Stimulated activated CD8-positive, alpha-beta memory T cell treated with anti-CD3 and anti-CD28 coated beads, Interleukin-7, amount 100 ng/mL, for 24 hours (primary cell): Measurements from ENCODE around the gene S1PR3.

Source experiments
- DNase-seq: peaks from one replicate; pipeline ENCODE4 v3.0.0-alpha.2; 2020; ENCODE audit warnings: low read depth

Gene S1PR3

GRCh38 chr9:88969646-88970373, 21.5 kb upstream of the S1PR3 start:
- DNase-seq = no peak

GRCh38 chr9:88971131-88971960, 19.9 kb upstream of the S1PR3 start:
- DNase-seq = no peak

- DNase-seq = no peak
Observed at GRCh38 chr9:88972401-88972800, 18.9 kb upstream of the S1PR3 start.

DNA sequence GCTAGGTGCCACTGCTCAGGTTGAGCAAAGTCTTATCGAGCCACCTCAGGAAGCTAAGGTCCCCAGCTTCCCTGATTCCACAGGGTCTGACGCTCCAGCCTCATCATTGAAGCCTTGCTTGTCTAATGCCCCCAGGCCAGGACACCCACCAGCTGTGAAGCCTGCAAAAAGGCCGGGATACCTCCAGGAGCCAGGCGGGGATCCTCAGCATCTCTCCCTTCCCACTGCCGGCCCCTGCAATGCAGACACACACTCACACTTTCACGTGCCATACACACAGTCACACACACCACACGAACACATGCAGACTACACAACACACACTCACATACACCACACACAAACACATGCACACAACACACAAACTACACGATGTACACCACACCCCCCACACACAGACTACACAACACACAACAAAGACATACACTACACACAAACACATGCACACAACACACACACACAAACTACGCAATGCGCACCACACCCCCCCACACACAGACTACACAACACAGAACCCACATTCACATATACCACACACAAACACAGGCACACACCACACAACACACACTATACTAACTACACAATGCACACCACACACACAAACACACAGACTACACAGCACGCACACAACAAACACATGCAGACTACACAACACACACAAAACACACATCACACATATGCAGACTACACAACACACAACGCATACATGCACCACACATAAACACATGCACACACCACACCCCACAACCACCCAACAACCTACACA, 17.8 kb upstream of the S1PR3 start:
- DNase-seq = no peak

GRCh38 chr9:88974641-88975040, 16.6 kb upstream of the S1PR3 start:
- DNase-seq = no peak

- DNase-seq = no peak
Observed at GRCh38 chr9:88975966-88976889, 15.0 kb upstream of the S1PR3 start.

- DNase-seq = no peak
Observed at GRCh38 chr9:88976890-88977257, 14.4 kb upstream of the S1PR3 start.

DNA sequence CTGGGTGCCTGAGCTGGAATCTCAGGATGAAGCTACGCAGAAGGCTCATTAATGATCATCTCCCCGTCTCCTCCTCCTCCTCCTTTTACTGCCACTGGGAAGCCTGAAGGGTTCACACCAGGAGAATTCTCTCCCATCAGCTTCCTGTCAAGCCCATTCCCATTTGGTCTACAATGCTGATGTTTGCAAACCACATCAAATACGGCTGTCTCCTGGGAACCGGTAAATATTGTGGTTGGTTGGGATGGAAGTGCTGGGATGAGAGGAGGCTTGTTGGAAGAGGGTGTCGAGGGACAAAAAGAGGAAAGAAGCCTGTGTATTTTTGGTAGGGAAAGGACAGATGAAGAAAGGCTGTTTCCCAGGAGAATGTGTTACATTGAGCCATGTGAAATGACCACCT, 13.2 kb upstream of the S1PR3 start:
- no peak for DNase-seq

DNA sequence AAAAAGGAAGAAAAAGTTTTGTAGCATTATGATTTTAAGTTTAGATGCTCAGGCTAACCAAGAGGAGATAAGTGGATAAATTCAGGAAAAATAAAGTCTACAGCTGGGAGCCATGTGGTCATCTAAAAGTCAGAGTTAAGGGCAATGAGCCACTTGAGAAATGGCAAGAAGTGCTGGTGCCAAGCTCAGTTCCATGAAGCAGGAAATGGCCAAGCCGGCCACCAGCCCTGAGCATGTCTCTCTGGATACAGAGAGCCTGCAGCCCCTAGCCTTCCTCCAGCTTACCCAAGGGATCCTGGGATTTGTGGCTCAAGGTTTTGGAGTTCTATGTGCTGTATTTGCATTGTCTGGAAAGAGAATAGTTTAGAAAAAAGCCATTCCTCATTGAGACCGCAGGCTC, 12.2 kb upstream of the S1PR3 start:
- DNase-seq = no peak

GRCh38 chr9:88979791-88980190, 11.5 kb upstream of the S1PR3 start:
- DNase-seq = no peak

DNA sequence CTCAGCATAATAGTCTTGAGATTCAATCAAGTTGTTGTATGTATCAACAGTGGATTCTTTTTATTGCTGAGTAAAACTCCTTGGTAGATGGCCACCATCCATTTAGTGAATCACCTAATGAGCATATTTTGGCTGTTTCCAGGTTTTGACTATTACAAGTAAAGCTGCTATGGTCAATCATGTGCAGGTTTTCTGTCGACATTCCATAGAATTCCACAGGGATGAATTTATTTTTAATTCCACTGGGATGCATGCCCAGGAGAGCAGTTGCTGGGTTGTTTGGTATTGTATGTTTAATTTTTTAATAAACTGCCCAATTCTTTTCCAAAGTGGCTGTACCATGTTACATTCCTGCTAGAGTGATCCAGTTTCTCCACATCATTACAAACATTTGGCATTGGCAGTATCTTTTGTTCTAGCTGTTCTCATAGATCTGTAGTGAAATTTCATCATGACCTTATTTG, 10.5 kb upstream of the S1PR3 start:
- no peak for DNase-seq

GRCh38 chr9:88983865-88984542, 7.3 kb upstream of the S1PR3 start:
- no peak for DNase-seq

DNA sequence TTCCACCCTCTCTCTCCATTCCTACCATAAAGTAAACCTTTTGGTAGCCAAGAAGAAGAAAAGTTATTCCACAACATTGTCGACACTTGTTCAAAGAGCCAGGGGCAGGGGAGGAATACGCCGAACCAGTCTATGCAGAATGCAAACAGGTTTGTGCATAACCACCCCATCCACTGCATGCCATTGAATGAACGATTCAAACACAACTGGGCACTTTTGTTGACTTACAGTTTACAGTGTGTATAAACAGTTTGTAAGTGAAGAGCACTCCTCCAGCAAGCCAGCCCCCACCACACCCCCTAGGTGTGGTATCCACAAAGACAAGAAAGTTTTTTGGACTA, 6.8 kb upstream of the S1PR3 start:
- DNase-seq = no peak

DNA sequence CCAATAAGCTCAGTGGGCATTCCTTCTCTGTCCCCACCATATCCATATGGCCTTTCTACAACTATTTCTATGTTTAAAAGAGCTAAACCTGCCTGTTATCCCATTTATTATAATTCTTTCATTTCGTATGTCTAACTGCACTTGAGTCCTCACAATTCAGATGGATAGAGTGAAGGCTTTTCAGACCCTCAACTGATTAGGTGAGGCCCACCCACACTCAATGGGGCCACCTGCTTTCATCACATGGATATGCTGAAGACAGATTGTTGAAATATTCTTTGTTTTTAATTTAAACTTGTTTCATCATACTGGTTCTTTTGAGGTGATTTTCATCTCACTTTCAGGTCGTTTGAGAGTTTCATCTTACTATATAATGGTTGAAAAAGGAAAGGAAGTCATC, 5.7 kb upstream of the S1PR3 start:
- DNase-seq = no peak

DNA sequence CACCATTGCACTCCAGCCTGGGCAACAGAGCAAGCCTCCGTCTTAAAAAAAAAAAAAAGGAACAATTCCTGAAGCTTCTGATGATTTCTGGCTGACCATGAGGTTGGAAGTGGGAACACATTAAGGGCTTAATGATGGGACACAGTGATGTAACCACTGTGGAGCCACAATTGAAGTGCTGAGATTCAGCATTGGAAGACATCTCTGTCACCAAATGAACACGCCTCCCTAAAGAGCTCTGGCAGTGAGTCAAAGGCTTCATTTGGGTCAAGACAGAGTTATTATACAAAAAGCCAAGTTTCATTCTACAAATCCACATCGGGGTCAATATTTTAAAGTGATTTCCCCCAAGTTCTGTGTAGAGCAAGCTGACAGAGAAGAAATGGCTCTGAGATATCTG, 4.5 kb upstream of the S1PR3 start:
- no peak for DNase-seq

DNA sequence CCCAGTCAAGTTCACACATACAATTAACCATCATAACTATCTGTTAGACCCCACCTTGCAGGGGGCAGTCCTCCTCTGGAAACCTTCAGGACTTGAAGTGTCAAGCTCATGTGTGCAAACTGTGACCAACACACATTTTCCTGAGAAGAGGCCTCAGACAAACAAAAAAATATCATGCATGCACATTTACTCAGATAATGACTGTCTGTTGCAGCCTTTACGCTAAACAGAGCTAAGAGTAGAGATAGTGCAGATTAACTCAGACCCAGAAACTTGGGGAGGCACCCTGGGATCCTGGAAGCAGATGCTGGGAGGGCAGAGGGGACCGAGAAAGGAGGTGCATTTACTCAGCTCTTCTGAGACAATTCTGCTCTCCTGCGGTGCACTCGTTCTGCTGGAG, 3.6 kb upstream of the S1PR3 start:
- no peak for DNase-seq

GRCh38 chr9:88988796-88989641, 2.2 kb upstream of the S1PR3 start:
- DNase-seq = no peak

GRCh38 chr9:88990041-88990728, 1.1 kb upstream of the S1PR3 start:
- no peak for DNase-seq

- DNase-seq = no peak
Observed at GRCh38 chr9:88990729-88991065, 571 bp upstream of the S1PR3 start.

- no peak for DNase-seq
Observed at GRCh38 chr9:88992556-88992955, 1.3 kb downstream of the S1PR3 start.
